ENCODE results near the gene A4GALT.

The A4GALT gene

DNA sequence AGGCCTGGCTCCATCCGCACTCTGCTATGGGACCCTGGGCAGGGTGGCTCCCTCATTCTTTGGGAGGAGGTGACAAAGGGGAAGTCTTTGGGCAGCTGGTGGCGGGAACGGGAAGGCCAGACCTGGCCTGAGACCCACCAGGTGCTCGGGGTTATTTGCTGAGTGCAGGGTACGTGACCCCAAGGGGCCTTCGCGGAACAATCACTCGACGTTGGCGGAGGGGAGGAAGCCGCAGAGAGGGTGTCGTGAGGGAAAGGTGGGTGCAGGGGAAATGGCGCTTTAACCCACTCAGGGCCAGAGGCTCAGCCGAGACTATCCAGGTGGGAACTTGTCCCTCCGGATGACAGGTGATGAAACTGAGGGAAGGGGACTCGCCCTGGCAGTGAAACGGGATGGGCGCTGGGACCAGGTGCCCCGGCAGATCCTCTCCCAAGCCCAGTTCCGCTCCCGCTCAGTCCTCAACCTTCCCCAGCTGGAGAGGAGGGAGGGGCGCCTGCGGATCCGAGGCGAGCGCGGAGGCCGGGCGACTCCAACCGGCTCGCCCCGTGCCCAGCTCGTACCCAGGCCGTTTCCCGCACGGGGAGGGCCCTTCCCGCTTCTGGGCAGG is 911 bp downstream of the A4GALT start:
- TF ChIP-seq CTCF (IDR thresholded peaks at IDR 0.05; ENCODE audit: insufficient read depth, low read depth, low read length, missing control alignments): no peak
- H3K4me3 ChIP-seq (ENCODE audit: low read length): peak overlapping the region; percentile 53
- peak; percentile 26 for DNase-seq (ENCODE audit: low read depth)

- peak; percentile 24 for TF ChIP-seq CTCF (IDR thresholded peaks at IDR 0.05; ENCODE audit: insufficient read depth, low read depth, low read length, missing control alignments)
- peak overlapping the region; percentile 53 for H3K4me3 ChIP-seq (ENCODE audit: low read length)
- peak; percentile 55 for DNase-seq (ENCODE audit: low read depth)
Measured at GRCh38 chr22:42719133-42719532, 1.5 kb downstream of the A4GALT start.

DNA sequence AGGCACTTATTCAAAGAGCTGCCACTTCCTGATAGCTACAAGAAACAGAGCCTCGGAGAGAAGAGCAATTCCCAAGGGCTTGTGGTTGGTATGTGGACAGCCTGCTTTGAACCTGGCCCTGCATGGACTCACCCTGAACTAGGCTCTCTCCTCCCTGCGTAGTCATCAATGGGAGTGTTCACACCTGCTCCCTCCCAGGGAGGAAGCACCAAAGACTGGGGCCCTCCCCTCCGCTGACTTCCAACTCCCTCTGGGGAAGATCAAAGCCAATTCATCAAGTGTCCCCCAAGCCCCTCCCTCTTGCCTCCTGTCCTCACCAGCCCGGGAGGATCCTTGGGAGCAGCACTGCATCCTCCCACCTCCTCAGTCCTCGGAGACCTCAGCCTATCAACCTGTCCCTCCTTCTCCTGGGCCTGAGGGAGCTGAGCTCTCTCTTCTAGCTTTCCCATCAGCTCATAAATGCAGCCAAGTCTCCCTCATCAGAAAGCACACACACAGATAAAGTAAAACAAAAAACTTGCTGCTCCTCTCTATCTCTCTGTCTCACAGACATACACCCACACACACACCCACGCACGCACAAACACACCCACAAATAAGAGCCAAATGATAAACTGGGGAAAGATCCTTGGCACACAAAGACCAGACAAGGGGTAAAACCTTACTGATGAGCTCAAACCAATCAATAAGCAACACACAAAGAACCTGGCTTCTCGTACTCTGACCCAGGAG is 3.3 kb downstream of the A4GALT start:
- DNase-seq (ENCODE audit: low read depth): peak; percentile 73
- no peak overlapping the region for H3K4me3 ChIP-seq (ENCODE audit: low read length)
- TF ChIP-seq CTCF (IDR thresholded peaks at IDR 0.05; ENCODE audit: insufficient read depth, low read depth, low read length, missing control alignments): no peak

DNA sequence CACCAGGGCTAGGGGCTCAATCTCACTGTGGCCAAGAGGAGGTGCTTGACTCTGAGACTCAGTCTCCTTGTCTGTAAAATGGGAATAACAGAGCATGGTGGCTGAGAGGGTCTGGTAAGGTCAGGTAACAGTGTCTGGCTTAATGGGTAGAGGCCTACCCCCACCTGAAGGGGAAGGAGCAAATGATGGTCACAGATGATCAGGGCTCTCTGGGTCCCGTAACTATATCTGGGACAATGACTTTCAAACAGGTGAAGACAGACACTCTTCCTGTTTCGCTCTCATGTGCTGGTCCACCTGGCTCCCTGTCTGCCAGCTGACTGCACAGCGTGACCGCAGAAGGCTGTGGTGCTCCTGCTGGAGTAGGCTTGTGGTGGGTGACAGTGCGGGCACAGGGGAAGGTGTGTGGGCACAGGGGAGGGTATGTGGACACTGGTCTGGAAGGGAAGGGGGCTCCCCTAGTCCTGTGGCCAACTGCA is 4.0 kb downstream of the A4GALT start:
- no peak for TF ChIP-seq CTCF (IDR thresholded peaks at IDR 0.05; ENCODE audit: insufficient read depth, low read depth, low read length, missing control alignments)
- H3K4me3 ChIP-seq (ENCODE audit: low read length): no peak overlapping the region
- no peak for DNase-seq (ENCODE audit: low read depth)

DNA sequence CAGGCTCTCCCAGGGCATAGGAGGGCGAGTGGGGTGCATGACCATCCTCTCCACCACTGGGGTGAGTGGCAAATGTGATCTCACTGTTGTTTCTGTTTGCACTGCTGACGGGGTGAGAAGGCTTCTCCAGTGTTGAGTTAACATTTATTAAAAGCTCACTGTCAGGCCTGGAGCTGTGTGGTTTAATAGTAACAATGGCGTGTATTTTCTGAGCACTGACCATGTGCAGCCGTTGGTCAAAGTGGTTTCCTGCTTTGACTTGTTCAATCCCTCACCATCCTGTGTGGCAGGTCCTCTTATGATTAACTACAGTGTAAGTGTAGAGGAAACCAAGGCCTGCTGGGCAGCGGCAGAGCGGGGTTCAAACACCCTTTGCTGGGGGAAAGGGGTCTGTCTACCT is 4.4 kb downstream of the A4GALT start:
- no peak for DNase-seq (ENCODE audit: low read depth)
- H3K4me3 ChIP-seq (ENCODE audit: low read length): no peak overlapping the region
- no peak for TF ChIP-seq CTCF (IDR thresholded peaks at IDR 0.05; ENCODE audit: insufficient read depth, low read depth, low read length, missing control alignments)

DNA sequence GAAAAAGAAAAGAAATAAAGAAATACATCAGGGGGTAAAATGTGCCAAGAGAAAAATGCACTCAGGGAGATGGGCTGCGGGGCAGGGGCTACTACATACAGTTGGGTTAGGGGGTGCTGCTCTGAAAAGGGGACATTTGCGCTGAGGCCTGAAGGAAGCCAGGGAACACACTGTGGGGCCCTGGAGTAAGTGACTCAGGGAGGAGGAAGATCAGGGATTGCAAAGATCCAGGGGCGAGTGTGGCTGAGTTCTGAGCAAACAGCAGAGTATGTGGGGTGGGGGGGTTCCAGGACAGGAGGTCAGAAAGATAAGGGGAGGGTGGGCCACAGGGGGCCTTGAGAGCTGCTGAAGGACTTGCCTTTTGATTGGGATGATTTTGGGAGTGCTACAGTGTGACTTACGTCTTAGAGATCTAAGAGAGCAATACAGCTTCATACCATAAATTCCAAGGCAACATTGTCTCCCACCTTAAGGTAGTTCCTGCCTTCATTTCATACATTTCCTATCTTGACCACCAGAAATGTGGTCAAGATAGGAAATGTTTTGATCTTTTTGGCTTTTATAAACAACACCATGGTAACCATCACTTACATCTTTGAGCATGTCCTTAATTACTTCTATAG is 5.8 kb downstream of the A4GALT start:
- no peak overlapping the region for H3K4me3 ChIP-seq (ENCODE audit: low read length)
- TF ChIP-seq CTCF (IDR thresholded peaks at IDR 0.05; ENCODE audit: insufficient read depth, low read depth, low read length, missing control alignments): no peak
- no peak for DNase-seq (ENCODE audit: low read depth)
